Loucy (cell line): ENCODE results near the gene LANCL1.

Source experiments
- H2AFZ ChIP-seq: fragments of 200-600 bp; sonication (generic); 2 replicates; pipeline ENCODE4 v1.6.0; 2016; ENCODE audit warnings: antibody characterized with exemption, mild to moderate bottlenecking, low read length, moderate library complexity
- H3F3A ChIP-seq: fragments of 200-600 bp; 2 replicates; pipeline ENCODE4 v1.6.0; 2016; ENCODE audit warnings: antibody characterized with exemption, low read depth, mild to moderate bottlenecking
- H3K27me3 ChIP-seq: fragments of 200-600 bp; sonication (generic); 2 replicates; pipeline ENCODE4 v1.6.1; 2014; ENCODE audit warnings: low read length, mild to moderate bottlenecking; ENCODE audit not compliant: insufficient read depth, poor library complexity, severe bottlenecking
- H3K36me3 ChIP-seq: fragments of 200-600 bp; sonication (generic); 2 replicates; pipeline ENCODE4 v1.6.1; 2016; ENCODE audit warnings: low read length; ENCODE audit not compliant: insufficient read depth
- H3K4me1 ChIP-seq: fragments of 200-600 bp; sonication (generic); 2 replicates; pipeline ENCODE4 v1.5.1; 2014; ENCODE audit warnings: low read length, mild to moderate bottlenecking; ENCODE audit not compliant: insufficient read depth, poor library complexity, severe bottlenecking
- H3K4me2 ChIP-seq: fragments of 200-600 bp; sonication (generic); 2 replicates; pipeline ENCODE4 v1.6.0; 2014; ENCODE audit warnings: antibody characterized with exemption, low read length, low read depth, mild to moderate bottlenecking; ENCODE audit not compliant: poor library complexity, severe bottlenecking
- H3K4me3 ChIP-seq: fragments of 200-600 bp; sonication (generic); 2 replicates; pipeline ENCODE4 v1.5.1; 2014; ENCODE audit warnings: low read length, mild to moderate bottlenecking, mixed read lengths; ENCODE audit not compliant: poor library complexity, severe bottlenecking
- H3K79me2 ChIP-seq: fragments of 200-600 bp; sonication (generic); 2 replicates; pipeline ENCODE4 v1.6.1; 2014; ENCODE audit warnings: low read length; ENCODE audit not compliant: insufficient read depth
- H3K9ac ChIP-seq: fragments of 200-600 bp; sonication (generic); 2 replicates; pipeline ENCODE4 v1.6.0; 2014; ENCODE audit warnings: mild to moderate bottlenecking, low read depth, low read length, moderate library complexity; ENCODE audit not compliant: poor library complexity, severe bottlenecking
- H3K9me2 ChIP-seq: fragments of 200-600 bp; sonication (generic); replicated peaks from 2 replicates; pipeline ENCODE4 v1.6.1; 2016; ENCODE audit warnings: low read depth, low read length, mixed read lengths
- H3K9me3 ChIP-seq: fragments of 200-600 bp; sonication (generic); 2 replicates; pipeline ENCODE4 v1.6.1; 2014; ENCODE audit warnings: mild to moderate bottlenecking, antibody characterized with exemption, low read length, low read depth; ENCODE audit not compliant: insufficient read depth
- H4K20me1 ChIP-seq: fragments of 200-600 bp; sonication (generic); 2 replicates; pipeline ENCODE4 v1.6.0; 2014; ENCODE audit warnings: antibody characterized with exemption, low read length, mild to moderate bottlenecking; ENCODE audit not compliant: insufficient read depth, poor library complexity, severe bottlenecking
- CTCF ChIP-seq: fragments of 200-600 bp; sonication (generic); conservative IDR thresholded peaks from 2 replicates; pipeline ENCODE4 v1.5.1; 2014; ENCODE audit warnings: mild to moderate bottlenecking, antibody characterized with exemption, low read length
- EZH2phosphoT487 ChIP-seq: fragments of 200-600 bp; IDR thresholded peaks from 2 replicates; pipeline ENCODE4 v1.6.1; 2018; ENCODE audit warnings: antibody characterized with exemption, mild to moderate bottlenecking, moderate library complexity, borderline replicate concordance

Gene LANCL1

GRCh38 chr2:210440206-210440605 lies 36.4 kb downstream of the LANCL1 start:
- H4K20me1 ChIP-seq = no peaks in the 10 kb centered on the region
- no peaks in the 10 kb centered on the region; the same call in 1 of the 2 replicates for H3K79me2 ChIP-seq
- no peak overlapping the region for H3K4me3 ChIP-seq
- no peak overlapping the region for H3K4me2 ChIP-seq
- no peaks in the 10 kb centered on the region for H3K27me3 ChIP-seq
- no peaks in the 10 kb centered on the region for H3K9me2 ChIP-seq
- no peak overlapping the region for H3K9ac ChIP-seq
- H3K9me3 ChIP-seq = no peaks in the 10 kb centered on the region
- peaks cover 71% of the 10 kb centered on the region; the same call in 1 of the 2 replicates for H3K36me3 ChIP-seq
- no peaks in the 10 kb centered on the region for H3K4me1 ChIP-seq
- TF ChIP-seq EZH2phosphoT487 (no peak), CTCF (no peak)
- no peaks in the 10 kb centered on the region for H3F3A ChIP-seq
- H2AFZ ChIP-seq = no peak overlapping the region

GRCh38 chr2:210435439-210435838 lies 41.1 kb downstream of the LANCL1 start:
- Histone ChIP-seq H3K27me3 (no peaks in the 10 kb centered on the region), H4K20me1 (no peaks in the 10 kb centered on the region), H3F3A (no peaks in the 10 kb centered on the region), H3K79me2 (no peaks in the 10 kb centered on the region), H3K9me3 (no peaks in the 10 kb centered on the region), H3K9me2 (no peaks in the 10 kb centered on the region), H3K4me2 (no peak overlapping the region), H3K9ac (no peak overlapping the region), H3K36me3 (peaks cover 90% of the 10 kb centered on the region; the same call in 1 of the 2 replicates), H3K4me3 (no peak overlapping the region), H2AFZ (no peak overlapping the region), H3K4me1 (no peaks in the 10 kb centered on the region)
- TF ChIP-seq CTCF (no peak), EZH2phosphoT487 (no peak)

- peaks cover 65% of the 10 kb centered on the region; the same call in 1 of the 2 replicates for H3K36me3 ChIP-seq
- H3K79me2 ChIP-seq = no peaks in the 10 kb centered on the region
- H4K20me1 ChIP-seq = no peaks in the 10 kb centered on the region
These were observed 43.9 kb downstream of the LANCL1 start for GRCh38 chr2:210432633-210433032.

GRCh38 chr2:210429403-210430137 lies 47.0 kb downstream of the LANCL1 start:
- no peaks in the 10 kb centered on the region for H3K9me3 ChIP-seq
- peaks cover 38% of the 10 kb centered on the region; the same call in 1 of the 2 replicates for H3K36me3 ChIP-seq
- H3K9me2 ChIP-seq = no peaks in the 10 kb centered on the region
- no peaks in the 10 kb centered on the region for H3K79me2 ChIP-seq
- TF ChIP-seq EZH2phosphoT487 = no peak
- no peak for TF ChIP-seq CTCF
- no peak overlapping the region for H3K4me2 ChIP-seq
- no peaks in the 10 kb centered on the region for H4K20me1 ChIP-seq
- no peak overlapping the region for H2AFZ ChIP-seq
- H3K4me1 ChIP-seq = no peaks in the 10 kb centered on the region
- H3F3A ChIP-seq = no peaks in the 10 kb centered on the region
- H3K27me3 ChIP-seq = no peaks in the 10 kb centered on the region
- no peak overlapping the region for H3K9ac ChIP-seq
- no peak overlapping the region for H3K4me3 ChIP-seq

More at GRCh38 chr2:210432633-210433032, 43.9 kb downstream of the LANCL1 start:
- no peaks in the 10 kb centered on the region for H3F3A ChIP-seq
- H3K27me3 ChIP-seq = no peaks in the 10 kb centered on the region
- H3K9me3 ChIP-seq = no peaks in the 10 kb centered on the region
- TF ChIP-seq EZH2phosphoT487 = no peak
- H2AFZ ChIP-seq = no peak overlapping the region
- H3K4me3 ChIP-seq = no peak overlapping the region
- H3K9ac ChIP-seq = no peak overlapping the region
- H3K4me1 ChIP-seq = no peaks in the 10 kb centered on the region
- no peaks in the 10 kb centered on the region for H3K9me2 ChIP-seq
- no peak overlapping the region for H3K4me2 ChIP-seq
